ENCODE measurements around the gene ARHGAP24. TPM values are rescaled to one million over a fixed set of nuclear protein-coding genes. Genes with fewer than 3 reads are reported as not detected.

ARHGAP24 gene
- total RNA-seq, 1 experiment from 2014 or later: 65.1 TPM

DNA sequence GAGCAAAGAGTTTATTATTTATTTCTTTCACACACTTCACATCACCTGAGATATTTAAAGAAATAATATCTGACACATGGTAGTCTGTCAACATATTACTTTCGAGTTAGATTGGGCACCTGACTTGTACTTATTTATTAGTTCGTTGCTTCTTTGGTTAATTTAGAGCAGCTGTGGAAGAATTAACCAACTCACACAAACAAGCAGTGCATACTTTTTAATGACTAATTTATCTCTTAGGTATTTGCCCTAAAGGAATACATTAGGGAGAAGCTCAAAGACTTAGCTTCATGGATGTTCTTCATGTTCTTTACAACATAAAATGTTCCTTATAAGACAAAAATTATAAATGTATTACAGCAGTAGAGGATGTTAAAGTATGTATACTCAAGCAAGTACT is 242.9 kb downstream of the ARHGAP24 start:
- no peak overlapping the region for H3K4me3 ChIP-seq (ENCODE audit: low read length)
- no peaks in the 10 kb centered on the region for H4K20me1 ChIP-seq (ENCODE audit: insufficient read depth, low read depth, low read length)
- peaks cover 22% of the 10 kb centered on the region for H3K79me2 ChIP-seq (ENCODE audit: low read length)
- peaks cover 44% of the 10 kb centered on the region for H3K4me1 ChIP-seq (ENCODE audit: low read length)
- no peaks in the 10 kb centered on the region for H3K27me3 ChIP-seq (ENCODE audit: low read length)
- no peak overlapping the region for H3K9ac ChIP-seq (ENCODE audit: low read length)
- no peaks in the 10 kb centered on the region for H3K36me3 ChIP-seq (ENCODE audit: insufficient read depth, low read length)
- H3K9me3 ChIP-seq (ENCODE audit: low read length): no peaks in the 10 kb centered on the region
- H3K27ac ChIP-seq (ENCODE audit: low read length): peak overlapping the region; percentile 21; the same call in 1 of the 2 replicates
- no peak overlapping the region for H2AFZ ChIP-seq (ENCODE audit: low read length)
- DNase-seq: no peak
- H3K4me2 ChIP-seq (ENCODE audit: low read depth, low read length, poor library complexity, severe bottlenecking): no peak overlapping the region
- no peaks in the 10 kb centered on the region for H3K9me2 ChIP-seq (replicated peaks; ENCODE audit: insufficient read depth, low read length)

DNA sequence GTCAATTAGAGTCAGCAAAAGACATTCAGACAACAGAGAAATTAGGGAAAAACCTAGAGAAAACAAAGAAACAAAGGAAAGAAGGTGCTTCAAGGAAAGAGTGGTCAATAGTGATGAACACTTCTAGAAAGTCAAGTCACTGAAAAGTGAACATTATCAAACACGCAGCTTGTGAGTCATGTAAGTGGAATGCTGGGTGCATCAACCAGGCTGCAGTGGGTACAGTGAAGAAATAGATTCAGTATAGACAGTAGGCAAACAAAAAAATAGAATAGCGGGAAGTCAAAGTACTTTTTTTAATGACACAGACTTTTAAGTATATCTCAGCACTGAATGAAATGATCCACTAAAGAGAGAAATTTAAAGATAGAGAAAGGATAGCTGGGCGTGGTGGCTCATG is 245.8 kb downstream of the ARHGAP24 start:
- H3K36me3 ChIP-seq (ENCODE audit: insufficient read depth, low read length): no peaks in the 10 kb centered on the region
- no peak overlapping the region for H3K4me3 ChIP-seq (ENCODE audit: low read length)
- no peak overlapping the region for H3K27ac ChIP-seq (ENCODE audit: low read length)
- H3K9me3 ChIP-seq (ENCODE audit: low read length): no peaks in the 10 kb centered on the region
- peaks cover 19% of the 10 kb centered on the region for H3K79me2 ChIP-seq (ENCODE audit: low read length)
- no peak overlapping the region for H3K4me2 ChIP-seq (ENCODE audit: low read depth, low read length, poor library complexity, severe bottlenecking)
- no peak for DNase-seq
- no peaks in the 10 kb centered on the region for H4K20me1 ChIP-seq (ENCODE audit: insufficient read depth, low read depth, low read length)
- H3K9ac ChIP-seq (ENCODE audit: low read length): no peak overlapping the region
- no peaks in the 10 kb centered on the region for H3K27me3 ChIP-seq (ENCODE audit: low read length)
- H3K4me1 ChIP-seq (ENCODE audit: low read length): peaks cover 45% of the 10 kb centered on the region
- H3K9me2 ChIP-seq (replicated peaks; ENCODE audit: insufficient read depth, low read length): no peaks in the 10 kb centered on the region
- H2AFZ ChIP-seq (ENCODE audit: low read length): no peak overlapping the region

DNA sequence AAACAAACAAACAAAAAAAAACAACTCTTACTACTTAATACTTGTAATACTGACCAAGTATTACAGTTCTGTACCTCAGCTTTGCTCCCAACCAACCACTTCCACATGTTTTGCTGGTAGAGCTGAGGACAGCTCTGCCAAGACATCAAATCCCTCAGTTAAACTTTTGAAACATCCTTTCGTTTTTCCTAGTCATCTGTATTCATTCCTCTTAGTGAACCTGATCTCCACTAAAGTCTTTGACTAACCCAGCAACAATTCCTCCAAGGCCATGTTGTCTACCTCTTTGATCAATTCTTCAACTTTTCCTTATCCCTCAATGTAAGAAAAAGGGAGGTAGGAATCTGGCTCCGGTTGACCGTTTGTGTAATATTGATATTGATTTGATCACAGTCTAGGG is 247.5 kb downstream of the ARHGAP24 start:
- no peaks in the 10 kb centered on the region for H4K20me1 ChIP-seq (ENCODE audit: insufficient read depth, low read depth, low read length)
- H3K9me2 ChIP-seq (replicated peaks; ENCODE audit: insufficient read depth, low read length): no peaks in the 10 kb centered on the region
- 0 out of 2 replicates have a peak overlapping the region, but pooled peaks have one; percentile 21 for H3K27ac ChIP-seq (ENCODE audit: low read length)
- no peaks in the 10 kb centered on the region for H3K36me3 ChIP-seq (ENCODE audit: insufficient read depth, low read length)
- no peaks in the 10 kb centered on the region for H3K27me3 ChIP-seq (ENCODE audit: low read length)
- H3K9ac ChIP-seq (ENCODE audit: low read length): no peak overlapping the region
- no peak for DNase-seq
- no peaks in the 10 kb centered on the region for H3K9me3 ChIP-seq (ENCODE audit: low read length)
- H2AFZ ChIP-seq (ENCODE audit: low read length): no peak overlapping the region
- no peak overlapping the region for H3K4me2 ChIP-seq (ENCODE audit: low read depth, low read length, poor library complexity, severe bottlenecking)
- H3K4me1 ChIP-seq (ENCODE audit: low read length): peaks cover 44% of the 10 kb centered on the region
- peaks cover 20% of the 10 kb centered on the region for H3K79me2 ChIP-seq (ENCODE audit: low read length)
- no peak overlapping the region for H3K4me3 ChIP-seq (ENCODE audit: low read length)

DNA sequence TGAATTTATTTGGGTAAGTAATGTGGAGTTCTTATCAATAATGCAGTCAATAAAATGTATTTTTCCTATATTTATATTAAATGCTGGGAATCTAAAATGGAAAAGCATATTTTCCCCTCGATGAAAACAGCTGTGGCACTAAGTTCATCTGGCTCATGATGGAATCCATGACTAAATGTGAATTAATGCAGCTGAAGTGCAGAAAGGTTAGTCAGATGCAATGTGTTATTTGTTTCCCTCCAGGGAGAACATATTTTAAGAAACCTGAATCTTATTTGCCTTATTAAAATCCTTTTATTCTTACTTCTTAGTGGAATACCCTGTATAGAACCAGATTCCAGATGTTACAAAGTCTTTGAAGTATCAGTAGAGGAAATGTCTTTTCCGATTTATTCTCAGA is 247.9 kb downstream of the ARHGAP24 start:
- no peaks in the 10 kb centered on the region for H4K20me1 ChIP-seq (ENCODE audit: insufficient read depth, low read depth, low read length)
- no peak overlapping the region for H3K4me3 ChIP-seq (ENCODE audit: low read length)
- DNase-seq: no peak
- no peaks in the 10 kb centered on the region for H3K9me3 ChIP-seq (ENCODE audit: low read length)
- 0 out of 2 replicates have a peak overlapping the region, but pooled peaks have one; percentile 21 for H3K27ac ChIP-seq (ENCODE audit: low read length)
- no peak overlapping the region for H2AFZ ChIP-seq (ENCODE audit: low read length)
- no peak overlapping the region for H3K4me2 ChIP-seq (ENCODE audit: low read depth, low read length, poor library complexity, severe bottlenecking)
- H3K79me2 ChIP-seq (ENCODE audit: low read length): peaks cover 20% of the 10 kb centered on the region
- H3K4me1 ChIP-seq (ENCODE audit: low read length): peaks cover 41% of the 10 kb centered on the region
- no peaks in the 10 kb centered on the region for H3K9me2 ChIP-seq (replicated peaks; ENCODE audit: insufficient read depth, low read length)
- no peak overlapping the region for H3K9ac ChIP-seq (ENCODE audit: low read length)
- H3K36me3 ChIP-seq (ENCODE audit: insufficient read depth, low read length): no peaks in the 10 kb centered on the region
- no peaks in the 10 kb centered on the region for H3K27me3 ChIP-seq (ENCODE audit: low read length)

DNA sequence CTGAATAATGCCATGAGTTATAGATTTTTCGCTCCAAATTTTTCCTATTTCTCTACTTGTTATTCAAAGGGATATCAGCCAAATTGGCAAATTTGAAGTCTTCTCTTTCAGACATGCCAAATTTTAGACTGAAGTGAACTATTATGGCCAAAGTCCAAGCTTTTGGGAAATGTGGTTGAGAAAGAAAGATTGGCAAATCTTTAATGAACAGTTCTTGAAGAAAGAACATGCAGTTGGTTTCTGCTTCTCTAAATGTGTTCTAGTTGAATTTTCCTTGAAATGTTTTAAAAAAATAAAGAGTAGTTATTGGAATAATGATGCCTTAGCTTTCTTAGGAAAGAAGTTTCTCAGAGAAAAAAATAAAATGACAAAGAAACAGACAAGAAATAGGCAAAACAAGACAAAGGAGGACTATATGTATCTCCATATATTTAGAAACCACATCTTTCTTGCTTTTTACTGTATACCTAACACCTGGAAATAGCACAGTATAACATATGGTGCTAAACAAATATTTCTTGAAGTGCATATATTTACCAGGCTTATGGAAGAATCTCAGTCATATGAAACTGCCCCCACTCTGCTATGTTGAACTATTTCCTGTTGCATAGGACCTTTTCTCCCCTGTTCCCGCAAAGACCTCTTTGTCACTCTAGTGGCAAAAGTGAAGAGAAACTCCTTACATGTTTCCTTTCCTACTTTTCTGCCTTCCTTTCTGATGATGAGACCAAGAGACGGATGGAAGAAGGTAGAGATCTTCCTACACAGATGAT is 250.0 kb downstream of the ARHGAP24 start:
- Histone ChIP-seq H3K79me2 (ENCODE audit: low read length) (peaks cover 21% of the 10 kb centered on the region), H3K9me3 (ENCODE audit: low read length) (no peaks in the 10 kb centered on the region), H3K36me3 (ENCODE audit: insufficient read depth, low read length) (no peaks in the 10 kb centered on the region), H3K27ac (ENCODE audit: low read length) (peak overlapping the region; percentile 85), H3K27me3 (ENCODE audit: low read length) (no peaks in the 10 kb centered on the region), H4K20me1 (ENCODE audit: insufficient read depth, low read depth, low read length) (no peaks in the 10 kb centered on the region), H3K4me2 (ENCODE audit: low read depth, low read length, poor library complexity, severe bottlenecking) (peak overlapping the region; percentile 45), H3K4me1 (ENCODE audit: low read length) (peaks cover 49% of the 10 kb centered on the region), H2AFZ (ENCODE audit: low read length) (no peak overlapping the region), H3K4me3 (ENCODE audit: low read length) (peak overlapping the region; percentile 20; the same call in 1 of the 2 replicates), H3K9me2 (replicated peaks; ENCODE audit: insufficient read depth, low read length) (no peaks in the 10 kb centered on the region), H3K9ac (ENCODE audit: low read length) (peak overlapping the region; percentile 50)
- peak; percentile 43 for DNase-seq

DNA sequence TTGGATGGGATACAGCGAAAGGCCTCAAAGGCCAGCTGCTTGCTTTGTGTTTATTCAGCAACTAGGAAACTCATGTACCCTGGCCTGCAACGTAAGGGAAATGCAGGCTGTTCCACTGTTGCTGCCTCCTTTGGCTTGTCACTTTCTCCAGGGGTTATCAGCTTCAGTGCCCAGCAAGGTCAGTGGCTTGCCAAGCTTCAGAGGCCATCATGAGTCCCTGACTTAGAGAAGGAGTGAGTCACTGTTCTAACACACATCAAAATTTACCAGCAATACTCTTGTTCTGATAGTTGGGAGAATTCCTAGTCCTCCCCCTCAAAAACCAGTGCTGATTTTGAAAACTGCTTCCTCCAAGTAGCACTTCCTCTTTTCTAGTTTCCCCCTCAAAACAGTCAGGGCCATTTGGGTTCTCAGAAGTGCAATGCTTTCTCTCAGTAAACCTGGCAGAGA is 250.8 kb downstream of the ARHGAP24 start:
- Histone ChIP-seq H3K9me2 (replicated peaks; ENCODE audit: insufficient read depth, low read length) (no peaks in the 10 kb centered on the region), H3K36me3 (ENCODE audit: insufficient read depth, low read length) (no peaks in the 10 kb centered on the region), H4K20me1 (ENCODE audit: insufficient read depth, low read depth, low read length) (no peaks in the 10 kb centered on the region), H3K4me2 (ENCODE audit: low read depth, low read length, poor library complexity, severe bottlenecking) (peak overlapping the region; percentile 45), H3K4me1 (ENCODE audit: low read length) (peaks cover 49% of the 10 kb centered on the region), H3K27ac (ENCODE audit: low read length) (peak overlapping the region; percentile 85), H3K9me3 (ENCODE audit: low read length) (no peaks in the 10 kb centered on the region), H3K79me2 (ENCODE audit: low read length) (peaks cover 21% of the 10 kb centered on the region), H2AFZ (ENCODE audit: low read length) (no peak overlapping the region), H3K9ac (ENCODE audit: low read length) (peak overlapping the region; percentile 50), H3K27me3 (ENCODE audit: low read length) (no peaks in the 10 kb centered on the region), H3K4me3 (ENCODE audit: low read length) (peak overlapping the region; percentile 20; the same call in 1 of the 2 replicates)
- DNase-seq: peak; percentile 78

DNA sequence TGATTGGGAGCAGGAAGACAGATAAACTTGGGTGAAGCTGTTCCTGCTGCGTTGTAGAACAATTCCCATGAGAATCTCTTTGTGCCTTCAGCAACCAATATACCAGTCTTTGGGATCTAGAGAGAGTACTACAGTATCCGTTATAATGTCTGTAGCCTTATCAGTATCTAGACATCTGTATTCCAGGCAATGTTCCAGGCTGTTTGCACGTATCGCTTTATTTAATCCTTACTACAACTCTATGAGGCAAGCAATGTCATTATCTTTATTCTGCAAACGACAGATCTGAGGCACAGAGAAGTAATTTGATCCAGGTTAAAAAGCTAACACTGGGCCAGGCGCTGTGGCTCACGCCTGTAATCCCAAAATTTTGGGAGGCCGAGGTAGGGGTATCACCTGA is 251.6 kb downstream of the ARHGAP24 start:
- peaks cover 49% of the 10 kb centered on the region for H3K4me1 ChIP-seq (ENCODE audit: low read length)
- no peaks in the 10 kb centered on the region for H3K27me3 ChIP-seq (ENCODE audit: low read length)
- H3K36me3 ChIP-seq (ENCODE audit: insufficient read depth, low read length): no peaks in the 10 kb centered on the region
- H3K9me3 ChIP-seq (ENCODE audit: low read length): no peaks in the 10 kb centered on the region
- H3K4me2 ChIP-seq (ENCODE audit: low read depth, low read length, poor library complexity, severe bottlenecking): no peak overlapping the region
- H3K9ac ChIP-seq (ENCODE audit: low read length): no peak overlapping the region
- no peak for DNase-seq
- H3K79me2 ChIP-seq (ENCODE audit: low read length): peaks cover 27% of the 10 kb centered on the region
- no peaks in the 10 kb centered on the region for H4K20me1 ChIP-seq (ENCODE audit: insufficient read depth, low read depth, low read length)
- H2AFZ ChIP-seq (ENCODE audit: low read length): no peak overlapping the region
- H3K4me3 ChIP-seq (ENCODE audit: low read length): no peak overlapping the region
- H3K9me2 ChIP-seq (replicated peaks; ENCODE audit: insufficient read depth, low read length): no peaks in the 10 kb centered on the region
- H3K27ac ChIP-seq (ENCODE audit: low read length): peak overlapping the region; percentile 85; the same call in 1 of the 2 replicates

DNA sequence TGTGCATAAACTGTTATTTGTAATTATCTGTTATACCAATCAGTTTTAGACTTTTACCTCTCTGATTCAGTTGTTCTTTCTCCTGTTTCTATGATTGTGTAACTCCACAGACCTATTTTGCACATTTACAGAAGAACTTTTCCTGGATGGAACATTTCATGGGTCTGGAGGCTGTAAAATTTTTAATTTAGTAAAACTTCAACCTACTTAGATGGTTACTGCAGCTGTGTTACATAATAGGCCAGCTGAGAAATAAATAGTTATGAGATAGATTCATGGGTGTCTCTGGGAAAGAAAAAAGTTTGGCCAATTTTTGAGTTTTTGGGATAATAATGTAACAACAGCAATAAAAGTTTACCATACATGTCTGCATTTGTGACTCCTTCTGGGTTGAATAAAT is 253.5 kb downstream of the ARHGAP24 start:
- Histone ChIP-seq H4K20me1 (ENCODE audit: insufficient read depth, low read depth, low read length) (no peaks in the 10 kb centered on the region), H2AFZ (ENCODE audit: low read length) (no peak overlapping the region), H3K9ac (ENCODE audit: low read length) (no peak overlapping the region), H3K4me2 (ENCODE audit: low read depth, low read length, poor library complexity, severe bottlenecking) (no peak overlapping the region), H3K27me3 (ENCODE audit: low read length) (no peaks in the 10 kb centered on the region), H3K79me2 (ENCODE audit: low read length) (peaks cover 26% of the 10 kb centered on the region), H3K36me3 (ENCODE audit: insufficient read depth, low read length) (no peaks in the 10 kb centered on the region), H3K27ac (ENCODE audit: low read length) (0 out of 2 replicates have a peak overlapping the region, but pooled peaks have one; percentile 1), H3K9me3 (ENCODE audit: low read length) (no peaks in the 10 kb centered on the region), H3K4me3 (ENCODE audit: low read length) (no peak overlapping the region), H3K9me2 (replicated peaks; ENCODE audit: insufficient read depth, low read length) (no peaks in the 10 kb centered on the region), H3K4me1 (ENCODE audit: low read length) (peaks cover 41% of the 10 kb centered on the region)
- DNase-seq: no peak

All from Karpas-422 (cell line).